HG02798 (cell line): ENCODE measurements around the gene LILRB2.
"Not testable (repeated sequence)": the region's sequence is repeated elsewhere in the genome, so short reads cannot be mapped to it uniquely, and the experiment has no call there.

ENCODE experiments used
- ATAC-seq: cut with Tn5 transposase; IDR thresholded peaks from one replicate; pipeline ENCODE4 v1.9.1; 2021; ENCODE audit warnings: mild to moderate bottlenecking; ENCODE audit not compliant: unreplicated experiment, poor library complexity

Gene LILRB2

GRCh38 chr19:54247106-54247930, 33.6 kb downstream of the LILRB2 start:
- ATAC-seq, result no peak

- ATAC-seq, result no peak
Observed at GRCh38 chr19:54245936-54246335, 35.0 kb downstream of the LILRB2 start.

GRCh38 chr19:54243809-54244208, 37.1 kb downstream of the LILRB2 start:
- not testable (repeated sequence) for ATAC-seq

GRCh38 chr19:54242646-54243045, 38.3 kb downstream of the LILRB2 start, which contains the start of gene LILRA6:
LILRA6 (minus strand) TSS chr19:54242790.
- not testable (repeated sequence) for ATAC-seq

- not testable (repeated sequence) for ATAC-seq
Observed at GRCh38 chr19:54242234-54242633, 38.7 kb downstream of the LILRB2 start.

- not testable (repeated sequence) for ATAC-seq
Observed at GRCh38 chr19:54240372-54241336, 40.3 kb downstream of the LILRB2 start.

GRCh38 chr19:54239491-54240371, 41.2 kb downstream of the LILRB2 start:
- not testable (repeated sequence) for ATAC-seq

GRCh38 chr19:54233941-54234340, 47.0 kb downstream of the LILRB2 start:
- ATAC-seq, result no peak

- ATAC-seq, result peak; percentile 54
Observed at GRCh38 chr19:54231077-54231931, 49.6 kb downstream of the LILRB2 start.

GRCh38 chr19:54230031-54230430, 50.9 kb downstream of the LILRB2 start:
- ATAC-seq, result no peak

GRCh38 chr19:54229146-54229545, 51.8 kb downstream of the LILRB2 start:
- no peak for ATAC-seq

- ATAC-seq, result not testable (repeated sequence)
Observed at GRCh38 chr19:54224619-54225018, 56.3 kb downstream of the LILRB2 start.

GRCh38 chr19:54223937-54224281, 57.0 kb downstream of the LILRB2 start:
- not testable (repeated sequence) for ATAC-seq
